Activated CD4-positive, alpha-beta T cell treated with anti-CD3 and anti-CD28 coated beads for 4 hours (primary cell): ENCODE results near the gene CACTIN.
"Not testable (repeated sequence)": the region's sequence is repeated elsewhere in the genome, so short reads cannot be mapped to it uniquely, and the experiment has no call there.

ENCODE experiments used
- DNase-seq, 2 donors: peaks; one replicate each; pipeline ENCODE4 v3.0.0-alpha.2; 2020

CACTIN gene

DNA sequence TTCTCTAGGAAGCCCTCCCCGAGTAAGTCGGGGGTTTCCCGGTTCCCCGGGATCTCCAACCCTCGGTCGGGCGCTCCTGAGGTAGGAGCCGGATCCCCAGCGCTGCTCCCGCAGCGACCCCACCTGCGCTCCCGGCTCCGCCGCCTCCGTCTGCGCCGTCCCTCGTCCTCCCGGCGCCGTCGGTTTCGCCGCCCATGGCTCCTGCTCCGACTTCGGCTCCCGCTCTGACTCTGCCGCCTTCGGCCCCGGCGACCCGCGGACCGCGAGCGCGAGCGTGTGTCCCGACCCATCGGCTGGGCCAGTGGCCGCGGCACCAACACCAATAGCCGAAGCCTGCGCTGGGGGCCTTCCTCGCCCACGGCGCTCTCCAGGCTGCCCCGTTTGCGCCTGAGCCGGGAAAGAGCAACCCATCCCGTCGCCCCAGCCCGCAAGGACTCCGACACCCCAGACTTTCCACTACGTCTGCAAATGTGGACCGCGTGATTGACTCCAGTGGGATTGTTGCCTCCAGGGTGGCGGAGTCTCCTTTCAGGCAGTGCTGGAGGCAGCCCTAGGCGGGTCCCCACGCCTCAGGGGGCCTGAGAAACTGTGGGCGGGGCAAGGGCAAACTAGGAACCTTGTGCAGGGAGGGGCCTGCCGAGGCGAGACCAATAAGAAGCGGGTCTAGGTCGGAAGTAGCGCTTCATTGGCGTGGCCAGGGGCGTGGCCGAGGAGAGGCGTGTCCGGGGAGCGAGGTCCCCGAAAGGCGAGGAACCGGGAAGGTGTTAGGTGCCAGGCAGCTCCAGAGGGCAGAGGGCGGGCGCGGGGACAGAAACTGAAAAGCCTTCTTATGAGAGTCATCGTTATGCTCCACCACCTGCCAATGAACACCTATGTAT is at the start of gene CACTIN:
Gene CACTIN, minus strand, starts transcription at position 318 of the 878 bp plus-strand sequence. Its CDS starts 28 bp downstream, at position 290.
- DNase-seq = peak; percentile 99 to 100

DNA sequence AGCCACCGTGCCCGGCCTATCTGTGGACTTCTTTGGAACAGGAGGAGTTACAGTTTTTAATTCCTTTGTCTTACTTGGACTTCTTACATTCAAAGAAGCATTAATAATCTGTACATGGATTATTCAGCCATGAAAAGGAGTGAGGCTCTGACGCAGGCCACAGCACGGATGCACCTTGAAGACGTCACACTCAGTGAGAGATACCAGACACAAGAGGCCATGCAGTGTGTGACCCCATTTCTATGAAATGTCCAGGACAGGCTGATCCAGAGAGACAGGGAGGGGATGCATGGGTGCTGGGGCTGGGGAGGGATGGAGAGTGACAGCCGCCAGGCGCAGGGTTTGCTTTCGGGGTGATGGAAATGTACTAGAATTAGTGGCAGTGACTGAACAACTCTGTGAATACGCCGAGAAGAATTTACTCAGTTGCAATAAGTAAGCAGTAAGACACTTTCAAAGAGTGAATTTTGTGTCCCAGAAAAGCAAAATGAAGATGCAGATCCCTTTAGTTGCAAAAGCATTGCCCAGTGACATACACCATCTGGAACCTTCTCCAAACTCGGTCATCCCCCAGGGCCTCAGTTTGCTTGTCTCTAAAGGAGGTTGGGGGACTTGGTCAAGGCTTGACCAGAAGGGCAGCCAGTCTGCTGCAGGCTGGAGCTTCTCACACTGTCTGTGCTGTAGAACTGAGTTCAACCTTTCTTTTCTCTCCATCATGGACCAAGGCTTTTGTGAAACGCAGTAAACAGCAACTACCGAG is 48.4 kb upstream of the CACTIN start:
- DNase-seq = no peak

DNA sequence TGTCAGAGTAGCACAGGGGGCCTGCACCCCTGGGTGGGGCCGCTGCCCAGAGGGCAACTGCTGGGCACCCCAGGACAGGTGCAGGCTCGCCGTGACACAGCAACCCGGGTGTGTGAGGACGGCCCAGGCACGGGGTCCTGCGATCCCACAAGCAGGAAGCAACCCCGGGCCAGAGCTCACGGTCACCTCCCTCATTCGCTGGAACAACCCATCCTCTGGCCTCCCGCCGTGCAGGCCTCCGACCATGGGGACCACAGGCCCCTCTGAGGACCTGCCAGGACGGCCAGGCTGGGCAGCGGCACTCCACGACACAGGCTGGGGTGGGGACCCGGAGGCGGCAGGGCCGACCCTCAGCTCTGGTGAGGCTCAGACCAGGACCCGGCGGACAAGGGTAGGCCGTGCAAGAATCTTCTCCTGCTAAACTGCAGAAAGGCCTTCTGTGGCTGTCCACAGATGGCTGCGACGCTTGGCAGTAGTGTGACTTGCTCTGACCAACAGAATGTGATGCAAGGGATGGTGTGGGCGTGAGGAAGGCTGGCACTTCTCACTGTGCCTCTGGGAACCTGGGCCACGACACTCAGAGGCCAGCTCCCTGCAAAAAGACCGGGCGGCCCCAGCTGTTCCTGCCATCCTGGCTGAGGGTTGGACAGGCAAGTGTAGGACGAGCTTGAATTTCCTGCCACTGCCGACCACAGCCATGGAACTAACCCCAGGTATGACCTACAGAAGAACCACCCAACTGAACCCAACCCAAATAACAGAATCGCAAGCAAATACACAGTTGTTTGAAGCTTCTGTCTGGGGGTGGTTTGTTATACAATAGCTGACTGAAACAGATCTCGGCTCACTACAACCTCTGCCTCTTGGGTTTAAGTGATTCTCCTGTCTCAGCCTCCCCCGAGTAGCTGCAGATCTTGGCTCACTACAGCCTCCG is 47.2 kb upstream of the CACTIN start:
- DNase-seq = no peak

DNA sequence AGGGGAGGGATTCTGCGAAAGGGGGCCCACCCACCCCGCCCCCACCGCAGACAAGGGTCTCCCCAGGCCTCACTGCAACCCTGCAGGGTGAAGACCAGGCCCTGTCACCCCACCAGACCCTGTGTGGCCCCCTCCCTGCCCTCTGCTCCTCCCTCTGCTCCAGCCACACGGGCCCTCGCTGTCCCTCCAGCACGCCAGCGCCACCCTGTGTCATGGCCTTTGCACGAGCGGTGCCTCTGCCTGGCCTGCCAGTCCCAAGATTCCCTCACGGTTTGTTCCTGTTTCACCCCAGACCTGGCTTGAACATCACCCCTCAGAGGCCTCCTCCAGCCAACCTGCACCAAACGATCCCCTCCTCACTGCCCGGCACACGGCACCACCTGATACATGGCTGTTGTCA is 46.4 kb upstream of the CACTIN start:
- DNase-seq = no peak

DNA sequence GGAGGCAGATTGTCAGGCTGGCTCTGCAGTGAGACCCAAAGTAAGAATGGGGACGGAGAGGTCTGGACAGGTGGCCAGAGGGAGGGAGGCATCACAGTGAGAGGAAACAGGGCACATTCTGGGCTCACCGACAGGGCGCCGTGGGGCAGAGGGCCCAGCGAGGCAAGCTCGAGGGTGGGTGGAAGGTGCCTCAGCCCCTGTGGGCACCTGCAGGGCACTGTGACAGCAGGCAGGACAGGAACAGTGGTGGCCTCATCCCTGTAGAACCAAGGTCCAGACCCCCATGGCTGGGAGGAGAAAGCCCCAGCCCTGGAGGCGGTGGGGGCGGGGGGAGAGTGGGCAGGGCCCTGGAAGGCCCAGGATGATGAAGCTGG is 46.0 kb upstream of the CACTIN start:
- no peak for DNase-seq

DNA sequence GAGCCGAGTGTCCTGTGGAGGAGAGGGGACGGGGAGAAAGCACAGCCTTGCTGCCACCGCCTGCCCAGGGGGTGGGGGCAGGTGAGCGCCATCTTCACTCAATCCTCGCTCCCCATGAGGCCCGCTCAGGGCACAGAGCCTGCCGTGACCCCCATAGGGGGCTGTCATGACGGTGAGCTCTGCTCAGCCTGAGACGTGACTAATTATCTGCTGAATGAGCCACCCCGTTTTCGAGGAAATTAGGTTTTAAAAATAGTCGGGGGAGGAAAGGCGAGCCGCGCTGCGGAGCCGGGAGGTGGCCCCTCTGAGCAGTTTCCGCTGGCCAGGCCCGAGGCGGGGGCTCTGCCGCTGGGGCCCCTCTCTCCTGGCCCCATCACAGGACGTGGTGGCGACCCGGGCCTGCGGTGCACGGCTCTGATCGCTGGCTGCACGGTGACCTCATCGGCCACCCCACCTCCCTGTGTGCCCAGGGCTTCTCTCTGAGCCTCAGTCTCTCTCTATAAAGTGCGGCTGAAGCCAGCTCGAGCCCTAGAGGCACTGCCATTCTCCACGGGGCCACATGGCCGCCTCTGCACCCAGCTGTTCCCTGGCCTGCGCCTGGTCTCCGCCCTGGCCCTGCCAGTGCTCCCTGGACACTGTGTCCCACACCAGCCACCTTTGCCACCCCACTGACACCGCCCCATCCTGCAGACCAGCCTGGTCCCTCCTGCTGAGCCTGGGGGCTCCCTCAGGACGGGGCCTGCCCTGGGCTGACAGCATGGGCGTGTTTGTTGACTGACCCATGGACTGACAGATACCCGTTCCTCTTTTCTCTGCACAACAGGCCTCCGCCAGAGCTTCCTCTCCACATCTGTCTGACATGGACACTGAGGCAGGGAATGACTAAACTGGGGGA is 45.3 kb upstream of the CACTIN start:
- peak in 1 of 2 donors; percentile 17 for DNase-seq

DNA sequence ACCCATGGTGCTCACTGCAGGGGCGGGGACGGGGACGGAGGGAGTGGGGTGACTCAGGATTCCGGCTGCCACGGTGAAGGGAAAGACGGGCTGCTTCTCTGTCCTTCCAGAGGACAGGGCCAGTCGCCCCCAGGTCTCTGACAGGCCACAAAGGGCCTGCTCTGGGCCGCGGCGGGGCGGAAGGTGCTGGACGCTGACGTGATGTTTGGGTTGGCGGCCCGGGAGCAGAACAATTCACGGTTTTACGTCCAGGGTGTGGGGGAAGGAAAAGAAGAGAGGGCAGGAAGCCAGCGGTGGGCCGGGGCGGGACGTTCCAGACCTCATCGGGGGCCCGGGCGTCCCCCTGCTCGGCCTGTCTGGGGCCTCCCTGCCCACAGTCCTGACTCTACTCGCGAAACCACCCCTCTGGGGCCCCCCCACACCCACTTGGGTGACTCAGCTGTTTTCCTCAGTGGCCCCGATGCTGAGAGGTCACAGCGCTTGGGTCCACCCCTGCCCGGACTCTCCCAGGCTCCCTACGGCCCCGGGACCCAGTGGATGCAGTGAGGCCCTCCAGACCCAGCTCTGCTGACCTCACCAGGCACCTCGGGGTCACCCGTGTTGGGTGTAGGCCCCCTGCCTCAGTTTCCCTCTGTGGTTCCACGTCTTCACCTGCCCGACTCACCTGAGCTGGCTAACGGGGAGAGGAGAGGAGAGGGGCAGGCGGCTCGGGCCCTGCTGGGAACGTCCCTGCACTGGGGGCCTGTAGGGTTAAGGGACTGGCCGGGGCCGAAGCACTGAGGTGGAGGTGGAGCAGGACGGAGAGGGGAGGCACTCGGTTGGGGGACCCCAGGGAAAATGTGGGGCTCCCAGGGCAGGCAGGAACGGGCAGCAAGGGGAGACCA is 44.4 kb upstream of the CACTIN start:
- no peak for DNase-seq

DNA sequence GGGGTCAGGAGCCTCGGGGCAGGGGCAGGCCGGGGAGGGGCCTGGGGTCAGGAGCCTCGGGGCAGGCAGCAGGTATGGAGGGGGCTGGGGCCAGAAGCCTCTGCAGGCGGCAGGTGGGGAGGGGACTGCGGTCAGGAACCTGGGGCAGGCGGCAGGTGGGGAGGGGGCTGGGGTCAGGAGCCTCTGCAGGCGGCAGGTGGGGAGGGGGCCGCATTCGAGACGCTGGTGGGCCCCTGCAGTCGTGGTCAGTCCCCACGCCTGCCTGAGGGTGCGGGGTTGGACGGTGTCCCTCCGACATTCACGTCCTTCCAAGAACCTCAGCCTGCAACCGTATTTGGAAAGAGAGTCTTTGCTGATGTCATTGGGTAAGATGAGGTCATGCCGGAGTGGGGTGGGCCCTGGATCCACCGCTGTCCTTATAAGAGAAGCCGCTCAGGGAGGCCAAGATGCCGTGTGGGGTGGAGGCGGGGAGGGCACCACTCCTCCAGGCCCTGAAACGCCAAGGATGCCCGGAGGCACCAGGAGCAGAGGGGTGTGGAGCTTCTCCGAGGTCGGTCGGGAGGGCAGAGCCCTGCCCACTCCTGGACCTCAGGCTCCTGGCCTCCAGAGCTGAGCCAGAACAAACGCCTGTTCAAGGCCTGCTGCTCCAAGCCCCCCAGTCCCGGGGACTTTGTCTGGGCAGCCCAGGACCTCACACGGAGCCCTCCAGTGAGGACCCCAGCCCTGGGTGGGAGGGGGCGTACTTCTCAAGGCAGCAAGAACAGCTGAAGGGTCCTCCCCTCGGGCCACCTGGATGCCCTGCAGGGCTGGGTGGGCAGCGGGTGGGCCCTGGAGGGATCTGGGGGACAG is 43.6 kb upstream of the CACTIN start:
- DNase-seq = no peak

DNA sequence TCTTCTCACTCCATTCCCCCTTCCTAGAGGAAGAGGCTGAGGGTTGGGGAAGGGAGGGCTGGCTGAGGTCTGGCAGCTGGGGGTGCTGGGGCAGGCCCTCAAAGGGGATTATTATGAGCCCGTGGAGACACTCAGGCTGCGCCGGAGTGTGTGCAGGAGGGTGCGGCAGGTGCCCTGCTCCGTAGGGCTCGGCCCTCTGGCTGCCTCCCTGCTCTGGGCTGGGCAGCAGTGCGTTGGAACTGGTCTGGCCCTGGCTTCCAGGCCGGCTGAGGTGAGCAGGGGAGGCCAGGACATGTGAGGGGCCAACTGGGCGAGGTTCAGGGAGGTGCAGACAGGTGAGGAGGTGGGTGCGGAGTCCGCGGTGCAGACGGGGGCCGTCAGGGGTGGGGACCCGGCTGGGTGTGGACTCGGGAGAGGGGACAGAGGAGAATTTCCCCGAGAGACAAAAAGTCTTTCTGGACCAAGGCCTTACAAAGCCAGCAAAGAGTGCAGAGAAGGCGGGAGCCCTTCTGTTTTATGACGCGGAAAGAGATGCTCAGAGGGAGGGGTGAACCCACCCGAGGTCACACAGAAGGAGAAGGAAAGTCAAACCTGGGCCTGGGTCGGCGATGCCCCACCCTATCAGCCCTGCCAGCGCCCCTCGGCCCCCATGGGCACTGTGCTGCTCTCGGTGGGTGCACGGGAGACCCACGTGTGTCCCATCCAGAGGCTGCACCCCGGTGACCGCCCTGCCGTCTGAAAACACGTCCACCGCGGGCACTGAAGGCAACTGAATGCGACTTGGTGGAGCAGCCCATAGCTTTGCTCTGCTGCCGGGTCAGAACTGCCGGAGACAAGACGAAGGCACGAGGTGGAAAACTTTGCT is 42.7 kb upstream of the CACTIN start:
- no peak for DNase-seq

DNA sequence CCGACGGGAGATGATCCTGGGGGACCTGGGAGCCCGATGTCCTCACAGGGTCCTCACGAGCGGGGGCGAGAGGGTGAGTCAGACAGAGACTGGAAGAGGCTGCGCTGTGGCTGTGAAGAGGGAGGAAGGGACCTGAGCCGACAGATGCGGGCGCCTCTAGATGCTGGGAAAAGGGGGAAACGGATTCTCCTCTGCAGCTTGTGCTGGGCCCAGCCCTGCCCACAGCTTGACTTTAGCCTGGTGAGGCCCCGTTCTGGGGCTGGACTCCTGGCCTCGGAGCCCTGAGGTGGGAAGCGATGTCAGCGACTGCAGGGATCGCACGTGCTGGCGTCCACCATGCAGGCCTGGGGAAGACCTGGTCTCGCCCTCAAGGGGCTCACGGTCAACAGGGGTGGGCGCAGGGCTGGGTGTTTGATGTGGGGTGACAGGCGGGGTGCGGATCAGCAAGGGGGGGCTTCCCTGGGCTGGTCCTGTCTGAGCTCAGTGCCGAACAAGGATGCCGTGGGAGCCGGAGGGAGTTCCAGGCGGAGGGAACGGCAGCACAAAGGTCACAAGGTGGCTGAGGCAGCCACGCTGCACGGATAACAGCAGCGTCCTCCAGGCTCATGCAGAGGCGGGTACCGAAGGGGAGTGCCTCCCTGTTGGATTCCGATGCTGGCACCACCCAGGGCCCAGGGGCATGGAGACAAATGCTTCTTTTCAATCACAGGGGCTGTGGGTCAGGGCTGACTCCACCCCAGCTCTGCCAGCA is 41.9 kb upstream of the CACTIN start:
- no peak for DNase-seq

DNA sequence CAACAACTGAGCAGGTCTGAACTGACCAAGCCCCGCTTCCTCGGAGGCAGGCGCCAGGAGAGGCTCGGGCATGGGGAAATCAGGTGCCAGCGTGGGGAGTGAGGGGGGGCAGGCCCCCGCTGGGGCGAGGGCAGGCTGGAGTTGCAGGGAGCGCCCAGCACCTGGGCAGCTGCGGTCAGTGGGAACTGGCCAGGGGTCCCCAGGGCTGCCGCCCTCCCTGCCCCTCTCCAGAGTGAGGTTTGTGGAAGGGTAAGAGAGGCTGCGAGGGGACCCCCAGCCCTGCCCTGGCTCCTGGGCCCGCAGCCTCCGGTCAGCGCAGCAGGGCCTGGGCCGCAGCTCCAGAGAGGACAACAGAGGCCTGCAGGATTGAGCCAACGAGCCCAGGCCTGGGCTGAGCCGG is 41.2 kb upstream of the CACTIN start:
- no peak for DNase-seq

DNA sequence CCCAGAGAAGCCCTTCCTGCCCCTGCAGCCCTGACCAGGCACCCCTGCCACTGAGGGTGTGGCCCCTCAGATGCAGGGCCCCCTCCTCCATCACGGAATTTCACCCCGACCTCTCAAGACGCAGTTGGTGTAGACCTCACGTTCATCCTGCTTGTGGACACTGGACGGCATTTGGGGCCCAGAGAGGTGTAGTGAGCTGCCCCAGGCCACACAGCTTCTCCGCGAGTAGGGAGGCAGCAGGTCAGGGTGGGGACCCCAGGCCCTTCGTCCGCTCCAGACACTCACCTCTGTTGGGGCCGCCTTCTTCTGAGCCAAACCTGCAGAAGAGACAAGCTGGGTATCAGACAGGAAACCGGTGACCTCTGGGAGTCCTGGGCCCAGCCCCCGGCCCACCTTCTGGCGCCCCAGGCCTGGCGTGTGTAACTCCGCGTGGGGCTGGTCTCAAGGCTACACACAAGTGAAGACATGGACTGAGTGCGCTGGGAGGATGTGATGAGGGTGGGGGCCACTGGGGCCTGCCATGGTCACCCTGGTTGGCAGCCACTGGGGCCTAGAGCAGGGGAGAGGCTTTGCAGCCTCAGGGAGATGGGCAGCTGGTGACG is 40.5 kb upstream of the CACTIN start:
- DNase-seq = no peak

DNA sequence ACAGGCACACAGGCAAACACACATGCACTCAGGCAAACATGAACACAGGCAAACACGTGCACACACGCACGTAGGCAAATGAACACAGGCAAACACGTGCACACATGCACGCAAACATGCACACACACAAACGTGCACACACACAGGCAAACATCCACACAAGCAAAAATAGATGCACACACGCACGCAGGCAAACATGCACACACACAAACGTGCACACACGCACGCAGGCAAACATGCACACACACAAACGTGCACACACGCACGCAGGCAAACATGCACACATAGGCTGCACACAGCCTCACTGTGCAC is 39.9 kb upstream of the CACTIN start:
- DNase-seq = not testable (repeated sequence)

DNA sequence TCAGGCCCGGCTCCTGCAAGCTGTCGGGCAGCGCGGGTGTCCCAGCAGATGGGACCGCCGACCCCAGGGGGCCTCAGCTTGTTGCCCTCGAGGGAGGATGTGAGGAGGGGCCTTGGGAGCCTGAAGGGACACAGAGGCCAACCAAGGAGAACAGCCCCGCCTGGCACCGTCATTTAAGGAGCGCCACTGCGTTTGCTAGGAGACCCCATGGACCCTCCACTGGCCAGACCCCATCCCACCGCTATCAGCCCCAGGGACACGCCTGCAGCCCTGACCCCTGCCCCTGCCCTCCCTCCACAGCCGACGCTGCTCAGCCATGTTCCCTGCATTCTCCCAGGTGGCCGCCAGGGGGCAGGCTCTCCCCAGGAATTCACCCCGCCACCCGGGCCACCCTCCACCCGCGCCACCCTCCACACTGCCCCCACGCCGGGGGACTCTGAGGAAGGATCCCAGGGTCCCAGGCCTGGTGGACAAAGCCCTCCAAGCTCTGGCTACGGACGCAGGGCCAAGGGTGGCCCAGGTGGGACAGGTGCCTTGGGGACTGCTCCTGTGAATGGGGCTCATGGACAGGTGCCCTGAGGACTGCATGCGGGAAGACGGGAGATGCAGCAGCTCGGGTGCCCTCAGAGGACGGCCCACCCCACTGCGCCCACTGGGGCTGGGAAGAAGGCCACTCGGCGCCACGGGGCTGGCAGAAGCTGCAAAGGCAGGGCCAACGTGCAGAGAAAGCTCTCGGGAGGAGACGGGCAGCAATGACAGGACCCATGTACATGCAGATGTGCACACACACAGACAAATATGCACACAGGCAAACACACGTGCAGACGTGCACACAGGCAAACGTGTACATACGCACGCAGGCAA is 39.3 kb upstream of the CACTIN start:
- peak; percentile 68 to 78 for DNase-seq

DNA sequence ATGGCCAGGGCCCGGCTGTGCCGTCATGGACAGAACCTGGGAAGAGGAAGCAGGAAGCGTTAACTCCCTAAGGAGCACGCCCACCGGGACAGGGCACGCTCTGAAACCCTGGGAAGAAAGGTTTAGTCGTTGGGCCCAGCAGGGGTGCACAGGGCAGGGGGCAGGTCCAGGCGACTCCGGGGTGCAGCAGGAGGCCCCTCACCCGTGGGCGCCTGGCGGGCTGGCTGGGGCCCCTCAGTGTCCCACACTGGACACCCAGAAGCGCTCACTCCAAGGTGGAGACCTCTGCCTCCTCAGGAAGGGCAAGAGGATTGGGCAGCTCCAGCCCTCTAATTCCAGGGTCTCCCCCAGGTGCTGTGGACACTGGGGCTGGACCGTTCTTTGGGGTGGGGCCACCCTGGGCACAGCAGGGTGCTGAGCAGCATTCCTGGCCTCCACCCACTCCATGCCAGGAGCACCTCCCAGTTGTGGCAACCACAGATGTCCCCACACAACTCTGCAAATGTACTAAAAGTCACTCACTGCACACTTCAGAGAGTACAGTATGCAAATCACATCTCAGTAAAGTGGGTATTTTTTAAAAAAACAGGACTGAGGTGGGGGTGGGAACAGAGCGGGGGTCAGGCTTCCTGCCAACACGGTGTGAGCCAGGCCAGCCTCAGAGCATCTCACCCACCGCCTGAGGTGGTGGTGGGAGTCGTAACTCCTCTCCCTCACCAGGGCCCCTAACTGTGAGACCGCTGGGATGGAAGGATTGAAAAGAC is 38.5 kb upstream of the CACTIN start:
- DNase-seq = no peak

DNA sequence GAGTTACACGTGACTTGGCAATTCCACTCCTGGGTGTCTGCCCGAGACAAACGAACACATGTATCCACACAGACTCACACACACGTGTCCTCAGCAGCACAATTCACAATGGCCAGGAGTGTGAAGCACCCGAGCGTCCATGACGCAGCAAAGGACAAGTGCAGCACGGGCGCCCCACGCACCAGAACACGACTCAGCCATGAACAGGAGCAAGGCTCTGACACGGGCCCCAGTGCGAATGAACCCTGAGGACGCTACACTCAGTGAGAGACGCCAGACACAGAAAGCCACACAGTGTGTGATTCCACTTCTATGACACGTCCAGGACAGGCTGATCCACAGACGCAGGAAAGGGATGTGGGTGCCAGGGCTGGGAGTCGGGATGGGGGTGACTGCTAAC is 37.2 kb upstream of the CACTIN start:
- no peak for DNase-seq
